HG02970 (cell line): Measurements from ENCODE around the gene HOXA1.
"Not testable (repeated sequence)": the region's sequence is repeated elsewhere in the genome, so short reads cannot be mapped to it uniquely, and the experiment has no call there.

Experiments used
- ATAC-seq: cut with Tn5 transposase; IDR thresholded peaks from one replicate; pipeline ENCODE4 v1.9.1; 2021; ENCODE audit warnings: mild to moderate bottlenecking, moderate library complexity, moderate number of reproducible peaks; ENCODE audit not compliant: unreplicated experiment, low FRiP score

The HOXA1 gene

GRCh38 chr7:27062946-27063345 lies 32.9 kb downstream of the HOXA1 start:
- no peak for ATAC-seq

GRCh38 chr7:27053153-27053552 lies 42.6 kb downstream of the HOXA1 start:
- ATAC-seq = no peak

- no peak for ATAC-seq
These were observed 44.3 kb downstream of the HOXA1 start for GRCh38 chr7:27051451-27051850.

DNA sequence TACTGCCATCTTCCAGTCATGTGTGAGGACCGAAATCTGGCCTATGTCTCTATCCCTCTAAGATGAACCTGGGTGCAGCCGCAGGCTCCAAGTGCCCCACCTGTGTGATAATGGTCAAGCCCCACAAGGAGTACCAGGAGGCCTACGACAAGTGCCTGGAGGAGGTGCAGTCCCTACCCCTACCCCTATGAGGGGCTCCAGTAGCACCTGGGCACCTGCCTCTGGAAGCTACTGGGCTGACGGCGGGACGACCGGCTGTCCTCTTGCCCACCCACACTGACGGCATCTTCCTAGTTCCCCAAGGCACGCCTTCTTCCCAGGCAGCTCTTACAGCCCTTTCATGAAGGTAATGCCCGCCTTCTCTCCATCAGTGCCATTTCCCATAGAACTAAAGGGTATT lies 47.4 kb downstream of the HOXA1 start:
- no peak for ATAC-seq

DNA sequence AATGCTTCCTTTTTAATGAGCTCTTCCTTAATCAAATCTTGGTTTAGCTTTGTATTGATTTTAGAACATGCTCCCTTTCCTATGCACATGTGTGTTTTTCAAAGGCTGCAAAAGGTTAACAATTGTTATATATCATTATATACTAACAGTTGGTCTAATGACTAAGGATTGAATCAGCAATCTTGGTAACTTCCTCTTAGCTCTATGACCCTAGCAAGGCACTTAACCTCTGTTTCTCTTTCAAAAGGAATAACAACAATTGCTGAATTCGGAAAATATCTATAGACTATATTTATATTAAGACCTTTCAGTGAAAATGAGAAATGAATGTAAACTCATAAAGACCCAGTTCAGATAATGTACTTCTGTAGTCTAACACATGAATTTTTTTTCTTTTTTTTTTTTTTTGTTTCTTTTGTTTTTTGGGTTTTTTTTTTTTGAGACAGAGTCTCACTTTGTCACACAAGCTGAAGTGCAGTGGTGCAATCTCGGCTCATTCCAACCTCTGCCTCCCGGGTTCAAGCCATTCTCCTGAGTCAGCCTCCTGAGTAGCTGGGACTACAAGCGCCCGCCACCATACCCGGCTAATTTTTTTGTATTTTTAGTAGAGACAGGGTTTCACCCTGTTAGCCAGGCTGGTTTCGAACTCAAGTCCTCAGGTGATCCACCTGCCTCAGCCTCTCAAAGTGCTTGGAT lies 48.8 kb downstream of the HOXA1 start:
- no peak for ATAC-seq

DNA sequence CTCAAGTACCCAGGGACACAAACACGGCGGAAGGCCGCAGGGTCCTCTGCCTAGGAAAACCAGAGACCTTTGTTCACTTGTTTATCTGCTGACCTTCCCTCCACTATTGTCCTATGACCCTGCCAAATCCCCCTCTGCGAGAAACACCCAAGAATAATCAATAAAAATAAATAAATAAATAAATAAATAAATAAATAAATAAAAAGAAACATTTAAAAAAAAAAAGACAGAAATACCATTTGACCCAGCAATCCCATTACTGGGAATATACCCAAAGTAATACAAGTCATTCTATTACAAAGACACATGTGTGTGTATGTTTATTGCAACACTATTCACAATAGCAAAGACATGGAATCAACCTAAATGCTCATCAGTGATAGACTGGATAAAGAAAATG lies 49.8 kb downstream of the HOXA1 start:
- ATAC-seq = not testable (repeated sequence)

DNA sequence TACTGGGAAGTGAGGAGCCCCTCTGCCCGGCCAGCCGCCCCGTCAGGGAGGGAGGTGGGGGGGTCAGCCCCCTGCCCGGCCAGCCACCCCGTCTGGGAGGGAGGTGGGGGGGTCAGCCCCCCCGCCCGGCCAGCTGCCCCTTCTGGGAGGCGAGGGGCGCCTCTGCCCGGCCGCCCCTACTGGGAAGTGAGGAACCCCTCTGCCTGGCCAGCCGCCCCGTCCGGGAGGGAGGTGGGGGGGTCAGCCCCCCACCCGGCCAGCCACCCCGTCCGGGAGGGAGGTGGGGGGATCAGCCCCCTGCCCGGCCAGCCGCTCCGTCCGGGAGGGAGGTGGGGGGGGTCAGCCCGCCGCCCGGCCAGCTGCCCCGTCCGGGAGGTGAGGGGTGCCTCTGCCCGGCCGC lies 50.7 kb downstream of the HOXA1 start:
- not testable (repeated sequence) for ATAC-seq
